Measurements from ENCODE around the gene XPA. TPM values are rescaled to one million over a fixed set of nuclear protein-coding genes. Genes with fewer than 3 reads are reported as not detected.
"Not testable (repeated sequence)": the region's sequence is repeated elsewhere in the genome, so short reads cannot be mapped to it uniquely, and the experiment has no call there.

The XPA gene
- 10 to 100 TPM in 11 of 12 donors, not detected in 1; 10.6 to 38.4 (median 21.9) TPM for polyA plus RNA-seq (ENCODE audit: insufficient read length in 12 of 12)
- long read RNA-seq, donor 1, partial matches to known transcripts, result 0 of 5 reads
- long read RNA-seq, donor 1, other reads (novel, unspliced or antisense), result 0 of 5 reads
- long read RNA-seq, donor 2, transcript XPA-201 (6 exons, 1,417 nt), result major isoform, 8 of 10 reads
- long read RNA-seq, donor 2, partial matches to known transcripts, result 0 of 10 reads
- long read RNA-seq, donor 2, other reads (novel, unspliced or antisense), result 0 of 10 reads
- long read RNA-seq, donor 3, partial matches to known transcripts, result 0 of 1 reads
- long read RNA-seq, donor 3, other reads (novel, unspliced or antisense), result 0 of 1 reads
- long read RNA-seq, donor 4, result 0 reads
- long read RNA-seq, donor 5, result 0 reads
- long read RNA-seq, donor 6, partial matches to known transcripts, result 0 of 3 reads
- long read RNA-seq, donor 6, other reads (novel, unspliced or antisense), result 0 of 3 reads
- long read RNA-seq, donor 7, partial matches to known transcripts, result 0 of 4 reads
- long read RNA-seq, donor 7, other reads (novel, unspliced or antisense), result 0 of 4 reads
- long read RNA-seq, donor 8, transcript XPA-201 (6 exons, 1,417 nt), result major isoform, 12 of 12 reads
- long read RNA-seq, donor 8, partial matches to known transcripts, result 0 of 12 reads
- long read RNA-seq, donor 8, other reads (novel, unspliced or antisense), result 0 of 12 reads
- long read RNA-seq, donor 9, partial matches to known transcripts, result 0 of 4 reads
- long read RNA-seq, donor 9, other reads (novel, unspliced or antisense), result 0 of 4 reads
- long read RNA-seq, donor 10, partial matches to known transcripts, result 0 of 4 reads
- long read RNA-seq, donor 10, other reads (novel, unspliced or antisense), result 0 of 4 reads
- long read RNA-seq, donor 11, partial matches to known transcripts, result 0 of 3 reads
- long read RNA-seq, donor 11, other reads (novel, unspliced or antisense), result 0 of 3 reads

- DNase-seq, result peak; percentile 96
These were observed at the start of gene XPA for GRCh38 chr9:97696803-97697601. Gene XPA (minus strand): TSS chr9:97697340. CDS start chr9:97697292, 48 bp downstream.

DNA sequence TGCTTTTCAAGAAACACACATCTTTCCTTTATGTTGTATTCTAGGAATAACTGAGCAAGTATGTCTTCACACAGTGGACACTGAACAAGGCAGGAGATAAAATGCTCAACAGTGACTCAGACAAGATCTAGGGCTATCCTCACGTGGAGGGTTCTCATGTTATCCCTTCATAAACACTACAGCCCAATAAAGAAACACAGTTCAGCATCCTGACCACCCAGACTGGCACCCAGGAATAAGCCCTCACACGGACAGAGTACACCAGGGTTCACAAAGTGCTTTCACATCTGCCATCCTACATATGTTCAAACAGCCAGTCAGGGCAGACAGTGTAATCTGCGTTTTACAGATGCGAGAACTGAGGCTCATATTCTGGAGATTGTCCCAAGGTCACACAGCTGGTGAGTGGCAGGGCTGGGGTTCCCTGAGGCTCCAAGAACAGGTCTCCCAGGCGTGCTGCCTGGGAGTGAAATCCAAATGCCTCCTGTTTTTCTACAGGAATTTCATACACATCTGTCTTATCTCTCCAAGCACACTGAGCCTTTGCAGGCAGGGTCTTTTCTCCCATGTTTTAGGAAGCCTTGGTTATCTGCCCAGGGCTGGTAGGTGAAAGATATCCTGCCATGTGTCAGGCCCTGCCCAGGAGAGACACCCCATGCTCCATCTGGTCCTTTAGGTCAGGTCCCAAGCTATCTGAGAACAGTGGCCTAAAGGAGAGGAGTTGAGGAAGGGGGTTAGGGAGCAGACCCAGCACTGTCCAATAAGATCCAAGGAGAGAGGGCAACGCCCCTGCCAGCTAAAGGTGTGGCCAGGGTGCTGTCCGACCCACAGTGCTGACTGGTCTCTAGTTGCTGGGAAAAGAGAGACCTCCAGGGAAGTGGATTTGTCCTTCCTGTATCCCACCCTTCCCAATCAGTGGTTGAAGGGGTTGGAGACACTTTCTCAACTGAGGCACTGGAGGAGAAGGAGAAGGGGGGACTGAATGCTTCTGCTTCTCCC is 47.9 kb upstream of the XPA start:
- DNase-seq, result no peak

DNA sequence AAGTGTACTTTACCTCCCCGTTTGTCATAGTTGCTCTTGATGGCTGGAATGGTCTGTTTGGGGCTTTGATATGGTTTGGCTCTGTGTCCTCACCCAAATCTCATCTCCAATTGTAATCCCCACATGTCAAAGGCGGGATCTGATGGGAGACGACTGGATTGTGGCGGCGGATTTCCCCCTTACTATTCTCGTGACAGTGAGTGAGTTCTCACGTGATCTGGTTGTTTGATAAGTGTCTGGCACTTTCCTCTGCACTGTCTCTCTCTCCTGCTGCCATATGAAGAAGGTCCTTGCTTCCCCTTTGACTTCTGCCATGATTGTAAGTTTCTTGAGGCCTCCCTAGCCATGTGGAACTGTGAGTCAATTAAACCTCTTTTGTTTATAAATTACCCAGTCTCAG is 46.9 kb upstream of the XPA start:
- not testable (repeated sequence) for DNase-seq

- no peak for DNase-seq
These were observed 45.4 kb upstream of the XPA start for GRCh38 chr9:97742545-97742944.

DNA sequence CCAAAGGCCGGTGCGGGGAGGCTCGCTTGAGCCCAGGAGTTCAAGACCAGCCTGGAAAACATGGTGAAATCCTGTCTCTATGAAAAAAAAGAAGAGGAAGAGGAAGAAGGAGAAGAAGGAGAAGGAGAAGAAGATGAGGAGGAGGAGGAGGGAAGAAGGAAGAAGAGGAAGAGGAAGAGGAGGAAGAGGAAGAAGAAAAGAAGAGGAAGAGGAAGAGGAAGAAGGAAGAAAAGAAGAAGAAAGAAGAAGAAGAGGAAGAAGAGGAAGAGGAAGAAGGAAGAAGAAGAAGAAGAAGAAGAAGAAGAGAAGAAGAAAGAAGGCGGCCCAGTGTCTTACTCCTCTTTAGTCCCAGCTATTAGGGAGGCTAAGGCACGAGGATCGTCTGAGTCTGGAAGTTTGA is 44.8 kb upstream of the XPA start:
- DNase-seq, result no peak

DNA sequence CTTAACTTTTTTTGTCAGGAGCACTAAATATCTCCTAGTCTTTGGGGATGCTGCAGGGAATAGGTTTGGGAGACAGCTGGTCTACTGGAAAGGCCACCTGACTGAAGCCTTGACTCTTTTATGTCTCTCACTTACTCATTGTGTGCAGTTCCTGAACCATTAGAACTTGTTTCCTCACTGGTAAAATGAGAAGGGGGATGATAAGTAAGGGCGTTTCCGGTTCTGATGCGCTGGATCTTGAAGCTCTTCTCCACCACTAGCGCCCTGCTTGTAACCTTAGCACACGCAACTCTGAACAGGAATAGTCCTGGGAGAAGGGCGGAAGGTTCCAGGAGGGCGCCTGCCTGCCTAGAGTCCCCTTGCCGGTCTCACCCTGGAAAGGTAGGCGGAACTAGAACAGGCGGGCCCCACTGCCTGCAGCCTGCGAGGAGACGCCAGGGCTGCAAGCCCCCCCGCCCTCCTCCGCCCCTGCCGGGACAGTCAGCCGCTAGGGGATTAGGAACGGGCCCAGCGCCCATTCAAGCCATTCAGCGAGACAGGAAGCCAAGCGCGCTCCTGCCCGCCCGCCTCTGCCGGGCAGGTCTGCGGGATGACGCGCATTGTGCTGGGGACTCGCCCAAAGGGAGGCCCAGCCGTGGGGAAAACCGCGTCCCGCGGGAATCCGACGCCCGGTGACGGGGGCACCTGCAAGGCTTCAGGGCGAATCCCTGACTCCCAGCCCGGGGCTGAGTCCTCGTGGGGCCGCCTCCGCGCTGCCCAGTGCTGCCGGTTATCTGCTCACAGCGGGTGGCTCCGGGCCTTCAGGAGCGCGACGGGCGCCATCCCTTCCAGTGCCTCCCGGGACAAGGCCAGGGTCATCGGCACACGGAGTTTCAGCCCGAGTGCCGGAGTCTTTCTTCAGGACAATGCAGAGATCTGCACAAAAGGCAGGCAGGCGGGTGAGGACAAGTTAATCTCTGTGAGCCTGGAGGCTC is 44.0 kb upstream of the XPA start:
- no peak for DNase-seq

- no peak for DNase-seq
These were observed 40.3 kb upstream of the XPA start for GRCh38 chr9:97737429-97737828.

DNA sequence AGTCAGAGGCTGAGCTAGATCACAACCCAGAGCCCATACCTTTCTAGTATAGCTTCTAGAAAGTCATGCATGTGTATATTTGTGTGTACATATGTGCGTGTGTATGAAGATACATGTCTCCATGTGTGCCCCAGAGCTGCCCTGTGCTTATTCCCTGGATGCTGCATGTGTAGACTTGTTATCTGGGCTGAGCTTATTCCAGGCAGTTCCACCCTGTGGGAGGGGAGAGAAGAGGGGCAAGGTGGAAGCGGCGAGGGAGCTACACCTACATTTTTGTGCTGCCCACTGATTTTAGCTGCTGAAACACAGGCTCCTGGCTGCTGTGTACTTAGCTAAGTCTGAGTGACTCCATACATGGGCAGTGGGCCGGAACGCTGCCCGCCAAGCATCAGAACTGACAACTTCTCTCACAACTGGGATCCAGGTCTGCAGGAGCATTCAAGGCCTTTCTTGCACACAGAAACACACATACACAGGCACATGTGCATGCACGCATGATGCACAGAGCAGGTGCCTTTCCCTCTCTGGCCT is 38.0 kb upstream of the XPA start:
- no peak for DNase-seq

- DNase-seq, result no peak
These were observed 29.6 kb upstream of the XPA start for GRCh38 chr9:97726716-97727115.

GRCh38 chr9:97723819-97724218 is 26.7 kb upstream of the XPA start:
- DNase-seq, result no peak

DNA sequence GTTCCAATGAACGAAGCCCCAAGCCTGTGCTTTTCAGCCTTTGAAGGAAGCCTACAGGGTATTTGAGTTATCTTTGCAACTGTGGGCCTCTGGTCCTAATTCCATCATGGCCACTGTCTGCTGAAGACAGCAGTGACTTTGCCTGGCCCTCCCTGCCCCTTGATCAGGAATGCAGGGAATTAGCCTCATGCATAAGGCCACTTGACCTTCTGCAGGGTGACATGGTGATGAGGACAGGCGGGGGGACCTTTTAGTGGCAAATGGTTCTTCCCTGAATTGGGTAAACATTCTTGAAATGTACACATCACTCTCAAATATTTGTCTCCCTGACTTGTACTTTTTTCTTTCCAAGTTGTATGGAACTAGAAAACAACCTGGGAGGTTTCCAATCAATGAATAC is 25.2 kb upstream of the XPA start:
- no peak for DNase-seq

- no peak for DNase-seq
These were observed 24.3 kb upstream of the XPA start for GRCh38 chr9:97721396-97721795.

DNA sequence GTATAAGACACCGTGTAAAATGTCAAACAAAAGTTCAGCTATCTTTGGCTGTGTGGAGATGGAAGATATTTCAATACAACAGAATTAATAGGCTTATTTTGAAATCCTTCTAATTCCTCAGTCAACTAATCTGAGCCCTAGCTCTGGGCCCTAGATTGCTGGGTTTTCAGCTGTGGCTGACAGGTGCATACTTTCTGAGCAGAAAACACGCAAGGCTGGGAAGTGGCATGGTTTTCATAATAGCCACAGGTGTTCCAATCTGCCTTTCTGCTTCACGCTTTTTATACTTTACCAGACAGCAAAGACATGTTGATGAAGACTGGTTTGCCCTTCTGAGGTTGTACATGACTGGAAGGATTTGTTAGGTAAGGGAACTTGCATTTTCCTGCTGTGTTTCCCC is 20.7 kb upstream of the XPA start:
- DNase-seq, result no peak

DNA sequence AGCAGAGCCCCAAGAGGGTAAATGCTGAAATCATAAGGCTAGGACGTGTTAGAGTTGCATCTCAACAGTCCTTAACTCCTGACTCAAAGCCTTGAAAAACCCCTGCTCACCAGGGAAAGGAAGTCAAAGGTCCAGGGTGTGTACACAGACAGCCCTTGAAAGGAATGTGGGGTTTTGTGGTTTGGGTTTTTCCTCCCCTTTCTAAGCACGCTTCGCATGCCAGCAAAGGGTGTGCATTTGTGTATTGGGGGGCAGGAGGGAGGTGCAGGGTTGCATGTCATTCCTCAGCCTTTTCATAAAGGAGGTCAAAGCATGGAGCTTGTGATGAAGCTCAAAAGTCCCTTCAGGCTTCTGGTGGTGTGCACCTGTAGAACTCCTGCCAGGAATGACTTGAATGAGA is 17.3 kb upstream of the XPA start:
- DNase-seq, result no peak

GRCh38 chr9:97711223-97711626 is 14.1 kb upstream of the XPA start:
- DNase-seq, result no peak

GRCh38 chr9:97710356-97711222 is 13.4 kb upstream of the XPA start:
- peak; percentile 65 for DNase-seq

DNA sequence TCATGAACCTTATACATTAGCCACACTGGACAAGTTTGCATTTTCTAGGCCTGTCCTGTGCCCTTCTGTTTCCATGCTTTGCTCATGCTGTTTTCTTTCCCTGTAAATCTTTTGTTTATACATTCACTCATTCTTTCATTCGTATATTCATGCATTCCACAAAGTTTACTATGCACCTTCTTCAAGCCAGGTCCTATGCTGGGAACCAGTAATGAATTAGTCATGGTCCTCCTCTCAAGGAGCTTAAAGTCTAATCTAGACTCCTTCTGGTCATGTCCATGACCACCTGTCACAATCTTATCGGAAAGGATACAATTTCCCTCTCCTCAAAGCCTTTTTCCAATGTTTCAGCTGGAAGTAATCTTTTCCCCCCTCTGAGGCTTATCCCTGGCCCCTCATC is 9.1 kb upstream of the XPA start:
- no peak for DNase-seq

DNA sequence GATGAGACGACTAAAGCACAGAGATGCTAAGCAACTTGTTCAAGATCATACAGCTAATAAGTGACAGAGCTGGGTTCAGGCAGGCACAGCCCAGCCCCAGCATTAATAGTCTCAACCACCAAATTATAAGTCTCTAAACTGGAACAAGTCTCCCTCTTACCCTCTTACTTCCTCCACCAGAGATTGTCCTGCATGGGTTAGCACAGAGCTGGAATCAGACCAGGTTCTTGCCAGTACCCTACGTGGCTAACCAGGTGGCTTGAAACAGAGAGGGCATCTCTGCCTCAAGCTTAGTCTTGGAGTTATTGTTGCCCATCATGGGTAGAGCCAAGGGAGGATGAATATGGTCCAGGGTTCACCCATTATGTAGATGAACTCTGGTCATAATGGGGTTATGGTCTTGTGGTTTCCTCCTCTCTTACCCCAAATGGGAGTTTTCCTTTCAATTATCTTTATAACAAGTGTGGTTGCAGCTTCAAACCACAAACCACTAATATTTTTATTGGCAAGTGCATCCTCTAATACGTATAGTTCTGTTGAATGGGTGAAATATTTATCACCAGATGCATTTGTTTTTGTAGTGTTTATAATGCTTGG is 8.3 kb upstream of the XPA start:
- DNase-seq, result no peak
